Endothelial cell of umbilical vein (primary cell): ENCODE measurements around the gene CYP21A2. TPM values are rescaled to one million over a fixed set of nuclear protein-coding genes. Genes with fewer than 3 reads are reported as not detected.

Experiments
- BruUV-seq: library from RNA; stranded (reverse); fragments of 400-500 nt; replicated peaks from 2 replicates; lab custom pipeline; 2021; lab: Mats Ljungman, UMichigan
- CTCF ChIA-PET: fragments of 300-600, 350-600 bp; sonication (Branson Sonifier 250); formaldehyde crosslinking; loops from one replicate; lab custom pipeline; 2021; ENCODE audit warnings: antibody characterized with exemption, inconsistent platforms; lab: Charles Lee
- POLR2A ChIA-PET: fragments of 300-600, 350-600 bp; sonication (Branson Sonifier 250); formaldehyde crosslinking; loops from one replicate; lab custom pipeline; 2021; ENCODE audit warnings: antibody characterized with exemption, inconsistent platforms; lab: Charles Lee
- DNase-seq: peaks from one replicate; pipeline ENCODE4 v3.0.0-alpha.2; 2011; ENCODE audit warnings: low read depth, low spot score
- FAIRE-seq: peaks from 2 replicates; lab custom pipeline; 2011; peaks lifted over from hg19 to GRCh38; lab: Jason Lieb, UNC
- H2AFZ ChIP-seq: 2 replicates; pipeline ENCODE4 v1.6.0; 2012; ENCODE audit warnings: low read depth, low read length, control low read depth, inconsistent platforms
- H3K27ac ChIP-seq: 2 replicates; pipeline ENCODE4 v1.5.1; 2011; ENCODE audit warnings: low read depth, mild to moderate bottlenecking, control low read depth, low read length, moderate library complexity; ENCODE audit not compliant: insufficient read depth
- H3K27me3 ChIP-seq, 2 experiments: 2 replicates each; pipeline versions ENCODE4 v1.6.0 to v1.6.1; 2011; ENCODE audit warnings: low read length in 2 of 2, mixed read lengths in 1 of 2; ENCODE audit not compliant: control insufficient read depth in 2 of 2, insufficient read depth in 2 of 2
- H3K36me3 ChIP-seq, 2 experiments: 2 replicates in 1 of 2; 3 replicates in 1 of 2; pipeline ENCODE4 v1.5.1; 2011; ENCODE audit warnings: low read length in 2 of 2, mild to moderate bottlenecking in 1 of 2, moderate library complexity in 1 of 2; ENCODE audit not compliant: control insufficient read depth in 2 of 2, insufficient read depth in 2 of 2; ENCODE audit errors: extremely low read depth in 1 of 2
- H3K4me1 ChIP-seq: 3 replicates; pipeline ENCODE4 v1.5.1; 2011; ENCODE audit warnings: mild to moderate bottlenecking, low read length; ENCODE audit not compliant: control insufficient read depth, insufficient read depth; ENCODE audit errors: extremely low read depth
- H3K4me2 ChIP-seq: 2 replicates; pipeline ENCODE4 v1.6.1; 2011; ENCODE audit warnings: low read length, control low read depth, mixed read lengths; ENCODE audit not compliant: insufficient read depth
- H3K4me3 ChIP-seq, 3 experiments: fragments of 200-600 bp in 1 of 3; sonication (generic), shearing (Covaris generic) in 1 of 3; replicated peaks in 1 of 3; 2 replicates each; pipeline ENCODE4 v1.5.1; 2011 to 2016; ENCODE audit warnings: control low read depth in 3 of 3, low read length in 3 of 3, mild to moderate bottlenecking in 2 of 3, inconsistent platforms in 1 of 3, low read depth in 1 of 3, moderate library complexity in 1 of 3; ENCODE audit not compliant: insufficient read depth in 1 of 3
- H3K79me2 ChIP-seq: 2 replicates; pipeline ENCODE4 v1.6.0; 2012; ENCODE audit warnings: low read length, inconsistent platforms; ENCODE audit not compliant: control insufficient read depth, insufficient read depth
- H3K9ac ChIP-seq: replicated peaks from 2 replicates; pipeline ENCODE3; 2011; ENCODE audit warnings: low read length, control low read depth; ENCODE audit not compliant: insufficient read depth; ENCODE audit errors: extremely low read depth
- H3K9me1 ChIP-seq: replicated peaks from 3 replicates; pipeline ENCODE4 v1.6.0; 2011; ENCODE audit warnings: mild to moderate bottlenecking, low read length; ENCODE audit not compliant: control insufficient read depth, insufficient read depth; ENCODE audit errors: extremely low read depth
- H3K9me3 ChIP-seq: replicated peaks from 2 replicates; pipeline ENCODE4 v1.5.1; 2012; ENCODE audit warnings: low read length, inconsistent platforms; ENCODE audit not compliant: control insufficient read depth, insufficient read depth
- H4K20me1 ChIP-seq: replicated peaks from 2 replicates; pipeline ENCODE3; 2011; ENCODE audit warnings: mild to moderate bottlenecking, low read length; ENCODE audit not compliant: control insufficient read depth, insufficient read depth; ENCODE audit errors: extremely low read depth
- EZH2 ChIP-seq: IDR thresholded peaks from 2 replicates; pipeline ENCODE4 v1.6.1; 2012; ENCODE audit warnings: borderline replicate concordance, low read depth, mild to moderate bottlenecking, moderate library complexity, low read length, inconsistent platforms; ENCODE audit not compliant: severe bottlenecking
- FOS ChIP-seq: IDR thresholded peaks from 2 replicates; pipeline ENCODE4 v1.6.1; 2011; ENCODE audit warnings: mild to moderate bottlenecking, low read length, moderate library complexity, borderline replicate concordance; ENCODE audit not compliant: insufficient read depth
- GATA2 ChIP-seq: IDR thresholded peaks from 2 replicates; pipeline ENCODE4 v1.7.0; 2011; ENCODE audit warnings: low read depth, mild to moderate bottlenecking, moderate library complexity, mixed read lengths, low read length; ENCODE audit not compliant: insufficient read length, insufficient read depth
- JUN ChIP-seq: IDR thresholded peaks from 2 replicates; pipeline ENCODE4 v1.6.1; 2011; ENCODE audit warnings: borderline replicate concordance, low read depth; ENCODE audit not compliant: insufficient read length, insufficient read depth
- MYC ChIP-seq: IDR thresholded peaks from one replicate; pipeline ENCODE4 v1.6.1; 2011; ENCODE audit warnings: mild to moderate bottlenecking, low read depth, low read length
- POLR2A ChIP-seq: IDR thresholded peaks from 2 replicates; pipeline ENCODE4 v1.6.1; 2012; ENCODE audit warnings: low read depth, mild to moderate bottlenecking, control low read depth, low read length
- POLR2AphosphoS5 ChIP-seq: IDR thresholded peaks from 2 replicates; pipeline ENCODE4 v1.6.1; 2012; ENCODE audit warnings: low read depth, mild to moderate bottlenecking, control low read depth, low read length, moderate library complexity; ENCODE audit not compliant: insufficient read depth
- dilution Hi-C: fragments of 300-500 bp; cut with MboI; formaldehyde crosslinking; loops from one replicate; pipeline ENCODE4 v1.15.0; 2019; ENCODE audit warnings: low sequenced_read_pairs; ENCODE audit not compliant: extremely low pct_ligation_motif_present
- intact Hi-C: fragments of 100-400 bp; cut with micrococcal nuclease; formaldehyde crosslinking; loops from one replicate; pipeline ENCODE4 v1.10.0; 2022
- polyA plus RNA-seq, 4 experiments: library from polyadenylated mRNA; depleted of rRNA in 3 of 4; stranded (reverse) in 3 of 4; unstranded in 1 of 4; fragments of >200 nt; gene quantifications; 2 replicates each; pipeline versions ENCODE4 v1.2.1 to v1.2.3, GENCODE V29; 2011 to 2012; ENCODE audit warnings: missing spikeins in 1 of 4
- total RNA-seq: library from RNA; stranded (reverse); gene quantifications from 2 replicates; pipeline ENCODE4 v1.2.3, GENCODE V29; 2021
- TF ChIP-seq, protein P1 (sequence below): IDR thresholded peaks from 2 replicates; pipeline ENCODE4 v1.6.1; 2011; ENCODE audit not compliant: insufficient read depth, insufficient read length
- TF ChIP-seq, protein P2 (sequence below), 2 donors: IDR thresholded peaks; 1 replicate in 1 of 2; 2 replicates in 1 of 2; pipeline ENCODE4 v1.5.1; 2011; ENCODE audit warnings: low read length in 2 of 2, mild to moderate bottlenecking in 2 of 2, moderate library complexity in 2 of 2, control low read depth in 1 of 2, inconsistent platforms in 1 of 2, low read depth in 1 of 2; ENCODE audit not compliant: insufficient read depth in 1 of 2; ENCODE audit errors: extremely low read depth in 1 of 2

The CYP21A2 gene
- total and polyA plus RNA-seq, 2 donors (not counting 3 experiments of a cell fraction or from before 2014, with no cell fraction given), result 0.22 to 0.46 TPM

DNA sequence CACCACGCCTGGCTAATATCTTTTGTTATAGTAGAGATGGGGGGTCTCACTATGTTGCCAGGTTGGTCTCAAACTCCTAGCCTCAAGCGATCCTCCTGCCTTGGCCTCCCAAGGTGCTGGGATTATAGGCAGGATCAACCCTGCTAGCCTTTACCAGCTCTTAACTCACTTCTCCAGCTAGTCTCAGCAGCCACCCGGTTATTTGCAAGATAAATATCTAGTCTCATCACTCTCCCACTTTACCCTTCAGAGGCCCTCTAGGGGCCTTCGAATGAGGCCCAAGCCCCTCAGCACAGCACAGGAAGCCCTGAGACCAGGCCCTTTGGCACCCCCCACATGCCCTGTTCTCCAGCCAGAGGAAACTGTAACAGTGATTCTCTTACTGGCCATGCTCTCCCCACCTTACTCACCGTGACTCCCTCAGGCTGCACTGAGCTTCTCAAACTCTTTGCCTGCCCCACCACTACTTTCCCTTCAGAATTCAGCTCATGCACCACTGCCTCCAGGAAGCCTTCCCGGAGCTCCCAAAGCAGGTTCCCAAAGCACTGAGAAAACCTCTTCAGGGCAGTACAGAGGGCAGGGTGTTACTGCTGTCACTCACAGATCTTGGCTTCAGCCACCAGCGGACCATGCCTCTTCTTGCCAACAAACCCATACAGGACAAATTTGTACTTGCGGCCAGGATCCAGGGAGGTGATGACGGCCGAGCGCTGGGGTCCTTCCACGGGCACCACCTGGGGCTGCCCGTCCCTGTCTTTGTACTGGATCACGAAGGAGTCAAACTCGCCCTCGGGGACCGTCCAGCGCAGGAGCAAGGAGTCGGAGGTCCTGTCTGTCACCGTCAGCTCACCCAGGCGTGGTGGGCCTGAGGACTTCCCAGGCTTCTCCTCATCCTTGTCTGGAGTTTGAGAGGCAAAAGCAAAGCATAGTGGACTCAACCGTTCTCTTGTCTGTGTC lies 45.9 kb downstream of the CYP21A2 start:
- no peak overlapping the region for H3K27ac ChIP-seq
- H3K79me2 ChIP-seq, result no peaks in the 10 kb centered on the region
- BruUV-seq, result no TSS peak
- H3K4me1 ChIP-seq, result no peaks in the 10 kb centered on the region
- no peaks in the 10 kb centered on the region for H4K20me1 ChIP-seq
- FAIRE-seq (no peak), DNase-seq (no peak)
- peaks cover 4 to 8% of the 10 kb centered on the region in 2 experiments for H3K27me3 ChIP-seq
- TF ChIP-seq JUN, result no peak
- no peak for TF ChIP-seq FOS
- TF ChIP-seq, protein P1, sequence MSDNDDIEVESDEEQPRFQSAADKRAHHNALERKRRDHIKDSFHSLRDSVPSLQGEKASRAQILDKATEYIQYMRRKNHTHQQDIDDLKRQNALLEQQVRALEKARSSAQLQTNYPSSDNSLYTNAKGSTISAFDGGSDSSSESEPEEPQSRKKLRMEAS, result no peak
- TF ChIP-seq MYC, result no peak
- no peak for TF ChIP-seq POLR2A
- TF ChIP-seq POLR2AphosphoS5, result no peak
- TF ChIP-seq, protein P2, sequence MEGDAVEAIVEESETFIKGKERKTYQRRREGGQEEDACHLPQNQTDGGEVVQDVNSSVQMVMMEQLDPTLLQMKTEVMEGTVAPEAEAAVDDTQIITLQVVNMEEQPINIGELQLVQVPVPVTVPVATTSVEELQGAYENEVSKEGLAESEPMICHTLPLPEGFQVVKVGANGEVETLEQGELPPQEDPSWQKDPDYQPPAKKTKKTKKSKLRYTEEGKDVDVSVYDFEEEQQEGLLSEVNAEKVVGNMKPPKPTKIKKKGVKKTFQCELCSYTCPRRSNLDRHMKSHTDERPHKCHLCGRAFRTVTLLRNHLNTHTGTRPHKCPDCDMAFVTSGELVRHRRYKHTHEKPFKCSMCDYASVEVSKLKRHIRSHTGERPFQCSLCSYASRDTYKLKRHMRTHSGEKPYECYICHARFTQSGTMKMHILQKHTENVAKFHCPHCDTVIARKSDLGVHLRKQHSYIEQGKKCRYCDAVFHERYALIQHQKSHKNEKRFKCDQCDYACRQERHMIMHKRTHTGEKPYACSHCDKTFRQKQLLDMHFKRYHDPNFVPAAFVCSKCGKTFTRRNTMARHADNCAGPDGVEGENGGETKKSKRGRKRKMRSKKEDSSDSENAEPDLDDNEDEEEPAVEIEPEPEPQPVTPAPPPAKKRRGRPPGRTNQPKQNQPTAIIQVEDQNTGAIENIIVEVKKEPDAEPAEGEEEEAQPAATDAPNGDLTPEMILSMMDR (IDR thresholded peaks at IDR 0.05; ENCODE audit: extremely low read depth in 1 of 2, insufficient read depth in 1 of 2, low read depth in 1 of 2, low read length in 2 of 2), result no peak
- TF ChIP-seq GATA2, result no peak
- TF ChIP-seq EZH2, result no peak
- H3K4me3 ChIP-seq, result no peak overlapping the region
- H3K9me1 ChIP-seq, result no peaks in the 10 kb centered on the region
- intact Hi-C loops, result no loop called here
- ChIA-PET POLR2A (no interaction called here), CTCF (interaction anchor here (0.9 kb wide), 1 partner anchor 132 kb away, joined by 3 read pairs; no protein-coding TSS in a partner anchor)
- no peaks in the 10 kb centered on the region for H3K9me3 ChIP-seq
- H3K9ac ChIP-seq, result no peak overlapping the region
- no peak overlapping the region for H2AFZ ChIP-seq
- dilution Hi-C loops, result no loop called here
- no peak overlapping the region for H3K4me2 ChIP-seq
- H3K36me3 ChIP-seq, result no peaks in the 10 kb centered on the region
